SJCRH30 (cell line): Measurements from ENCODE around the gene NSUN7. TPM values are rescaled to one million over a fixed set of nuclear protein-coding genes. Genes with fewer than 3 reads are reported as not detected.

Source experiments
- DNase-seq, 2 experiments: peaks; one replicate each; pipeline ENCODE4 v3.0.0-alpha.2; 2015 to 2020
- H3K27ac ChIP-seq: fragments of 250-450 bp; sonication (Bioruptor Pico); 2 replicates; pipeline ENCODE4 v1.5.1; 2020; ENCODE audit warnings: mild to moderate bottlenecking, moderate library complexity
- H3K27me3 ChIP-seq: fragments of 250-450 bp; sonication (Bioruptor Pico); 2 replicates; pipeline ENCODE4 v1.5.1; 2020; ENCODE audit warnings: mild to moderate bottlenecking, moderate library complexity
- H3K36me3 ChIP-seq: fragments of 250-450 bp; sonication (Bioruptor Pico); 2 replicates; pipeline ENCODE4 v1.5.1; 2020; ENCODE audit warnings: mild to moderate bottlenecking, moderate library complexity
- H3K4me1 ChIP-seq: fragments of 250-450 bp; sonication (Bioruptor Pico); 2 replicates; pipeline ENCODE4 v1.5.1; 2020; ENCODE audit warnings: mild to moderate bottlenecking, moderate library complexity
- H3K4me3 ChIP-seq: fragments of 250-450 bp; sonication (Bioruptor Pico); 2 replicates; pipeline ENCODE4 v1.5.1; 2020; ENCODE audit warnings: mild to moderate bottlenecking, moderate library complexity
- H3K9me3 ChIP-seq: fragments of 250-450 bp; sonication (Bioruptor Pico); replicated peaks from 2 replicates; pipeline ENCODE4 v1.5.1; 2020; ENCODE audit warnings: mild to moderate bottlenecking, moderate library complexity
- total RNA-seq: library from RNA; depleted of rRNA; stranded (reverse); fragments of >200 nt; shearing (Covaris generic); gene quantifications from 2 replicates; pipeline ENCODE4 v1.2.3, GENCODE V29; 2014

NSUN7 gene
- total RNA-seq, 1 experiment from 2014 or later, result 2.0 TPM

- no peaks in the 10 kb centered on the region for H3K9me3 ChIP-seq
- 0 out of 2 replicates have a peak, but pooled peaks cover 2% of the 10 kb centered on the region for H3K4me1 ChIP-seq
- H3K27ac ChIP-seq, result no peak overlapping the region
- no peak overlapping the region for H3K4me3 ChIP-seq
- no peaks in the 10 kb centered on the region for H3K27me3 ChIP-seq
- H3K36me3 ChIP-seq, result no peaks in the 10 kb centered on the region
- DNase-seq, result peak; percentile 82 to 90
These were observed 91.3 kb downstream of the NSUN7 start for GRCh38 chr4:40840985-40841571.

GRCh38 chr4:40842318-40842717, 92.6 kb downstream of the NSUN7 start:
- H3K27me3 ChIP-seq, result no peaks in the 10 kb centered on the region
- no peaks in the 10 kb centered on the region for H3K9me3 ChIP-seq
- H3K27ac ChIP-seq, result no peak overlapping the region
- no peak for DNase-seq
- H3K36me3 ChIP-seq, result no peaks in the 10 kb centered on the region
- H3K4me1 ChIP-seq, result 0 out of 2 replicates have a peak, but pooled peaks cover 2% of the 10 kb centered on the region
- no peak overlapping the region for H3K4me3 ChIP-seq

- 0 out of 2 replicates have a peak, but pooled peaks cover 2% of the 10 kb centered on the region for H3K4me1 ChIP-seq
- H3K4me3 ChIP-seq, result no peak overlapping the region
- no peaks in the 10 kb centered on the region for H3K27me3 ChIP-seq
- peak in 1 of 2 experiments; percentile 19 for DNase-seq
- no peak overlapping the region for H3K27ac ChIP-seq
- H3K9me3 ChIP-seq, result no peaks in the 10 kb centered on the region
- no peaks in the 10 kb centered on the region for H3K36me3 ChIP-seq
These were observed 93.1 kb downstream of the NSUN7 start for GRCh38 chr4:40842725-40843423.

GRCh38 chr4:40843696-40844095, 93.9 kb downstream of the NSUN7 start:
- Histone ChIP-seq H3K27me3 (no peaks in the 10 kb centered on the region), H3K27ac (no peak overlapping the region), H3K9me3 (no peaks in the 10 kb centered on the region), H3K36me3 (no peaks in the 10 kb centered on the region), H3K4me1 (0 out of 2 replicates have a peak, but pooled peaks cover 2% of the 10 kb centered on the region), H3K4me3 (no peak overlapping the region)
- peak in 1 of 2 experiments; percentile 15 for DNase-seq

- H3K4me3 ChIP-seq, result no peak overlapping the region
- DNase-seq, result no peak
- no peaks in the 10 kb centered on the region for H3K27me3 ChIP-seq
- H3K9me3 ChIP-seq, result no peaks in the 10 kb centered on the region
- no peaks in the 10 kb centered on the region for H3K36me3 ChIP-seq
- 0 out of 2 replicates have a peak, but pooled peaks cover 2% of the 10 kb centered on the region for H3K4me1 ChIP-seq
- H3K27ac ChIP-seq, result no peak overlapping the region
These were observed 94.5 kb downstream of the NSUN7 start for GRCh38 chr4:40844261-40844660.

- Histone ChIP-seq H3K4me1 (0 out of 2 replicates have a peak, but pooled peaks cover 2% of the 10 kb centered on the region), H3K36me3 (no peaks in the 10 kb centered on the region)
- no peak for DNase-seq
These were observed 95.5 kb downstream of the NSUN7 start for GRCh38 chr4:40845154-40845835.

GRCh38 chr4:40846532-40846931, 96.8 kb downstream of the NSUN7 start:
- Histone ChIP-seq H3K4me3 (no peak overlapping the region), H3K4me1 (no peaks in the 10 kb centered on the region), H3K9me3 (no peaks in the 10 kb centered on the region), H3K27ac (no peak overlapping the region), H3K36me3 (no peaks in the 10 kb centered on the region), H3K27me3 (no peaks in the 10 kb centered on the region)
- no peak for DNase-seq

More at GRCh38 chr4:40845154-40845835, 95.5 kb downstream of the NSUN7 start:
- Histone ChIP-seq H3K4me3 (no peak overlapping the region), H3K27ac (no peak overlapping the region), H3K27me3 (no peaks in the 10 kb centered on the region), H3K9me3 (no peaks in the 10 kb centered on the region)

- no peak for DNase-seq
- no peaks in the 10 kb centered on the region for H3K36me3 ChIP-seq
These were observed 98.5 kb downstream of the NSUN7 start for GRCh38 chr4:40848251-40848650.

GRCh38 chr4:40848940-40849339, 99.2 kb downstream of the NSUN7 start:
- no peaks in the 10 kb centered on the region for H3K4me1 ChIP-seq
- H3K27me3 ChIP-seq, result no peaks in the 10 kb centered on the region
- no peak overlapping the region for H3K27ac ChIP-seq
- no peak overlapping the region for H3K4me3 ChIP-seq
- no peaks in the 10 kb centered on the region for H3K36me3 ChIP-seq
- H3K9me3 ChIP-seq, result no peaks in the 10 kb centered on the region
- DNase-seq, result no peak

More at GRCh38 chr4:40848251-40848650, 98.5 kb downstream of the NSUN7 start:
- no peak overlapping the region for H3K4me3 ChIP-seq
- H3K27ac ChIP-seq, result no peak overlapping the region
- H3K4me1 ChIP-seq, result no peaks in the 10 kb centered on the region
- no peaks in the 10 kb centered on the region for H3K9me3 ChIP-seq
- H3K27me3 ChIP-seq, result no peaks in the 10 kb centered on the region

- H3K27me3 ChIP-seq, result no peaks in the 10 kb centered on the region
- H3K9me3 ChIP-seq, result no peaks in the 10 kb centered on the region
- no peaks in the 10 kb centered on the region for H3K4me1 ChIP-seq
- H3K4me3 ChIP-seq, result no peak overlapping the region
- H3K36me3 ChIP-seq, result no peaks in the 10 kb centered on the region
- H3K27ac ChIP-seq, result no peak overlapping the region
- DNase-seq, result no peak
These were observed 100.7 kb downstream of the NSUN7 start for GRCh38 chr4:40850496-40850895.

GRCh38 chr4:40856277-40856839, 106.6 kb downstream of the NSUN7 start:
- Histone ChIP-seq H3K4me3 (no peak overlapping the region), H3K4me1 (no peaks in the 10 kb centered on the region), H3K27ac (no peak overlapping the region), H3K36me3 (no peaks in the 10 kb centered on the region; the same call in 1 of the 2 replicates), H3K27me3 (no peaks in the 10 kb centered on the region), H3K9me3 (no peaks in the 10 kb centered on the region)
- no peak for DNase-seq

- Histone ChIP-seq H3K4me3 (no peak overlapping the region), H3K27ac (no peak overlapping the region), H3K4me1 (no peaks in the 10 kb centered on the region), H3K27me3 (no peaks in the 10 kb centered on the region), H3K9me3 (no peaks in the 10 kb centered on the region), H3K36me3 (no peaks in the 10 kb centered on the region; the same call in 1 of the 2 replicates)
- no peak for DNase-seq
These were observed 107.1 kb downstream of the NSUN7 start for GRCh38 chr4:40856840-40857362.

- Histone ChIP-seq H3K27ac (no peak overlapping the region), H3K9me3 (no peaks in the 10 kb centered on the region), H3K27me3 (no peaks in the 10 kb centered on the region), H3K36me3 (no peaks in the 10 kb centered on the region; the same call in 1 of the 2 replicates), H3K4me3 (no peak overlapping the region), H3K4me1 (no peaks in the 10 kb centered on the region)
- no peak for DNase-seq
These were observed 108.2 kb downstream of the NSUN7 start for GRCh38 chr4:40857956-40858355.

GRCh38 chr4:40858962-40859361, 109.2 kb downstream of the NSUN7 start:
- Histone ChIP-seq H3K4me3 (no peak overlapping the region), H3K4me1 (no peaks in the 10 kb centered on the region), H3K27ac (no peak overlapping the region), H3K36me3 (no peaks in the 10 kb centered on the region; the same call in 1 of the 2 replicates), H3K27me3 (no peaks in the 10 kb centered on the region), H3K9me3 (no peaks in the 10 kb centered on the region)
- no peak for DNase-seq
